Endothelial cell (in vitro differentiated cells): ENCODE data around the gene ELAVL3. TPM values are rescaled to one million over a fixed set of nuclear protein-coding genes. Genes with fewer than 3 reads are reported as not detected.

ENCODE experiments used
- DNase-seq: peaks from one replicate; pipeline ENCODE4 v3.0.0; 2021; ENCODE audit warnings: low spot score
- H3K27ac Mint-ChIP-seq: one replicate; pipeline ENCODE4 v1.8.0; 2021; ENCODE audit warnings: mixed read lengths, inconsistent platforms; ENCODE audit not compliant: unreplicated experiment
- H3K27me3 Mint-ChIP-seq: one replicate; pipeline ENCODE4 v1.8.0; 2021; ENCODE audit warnings: mild to moderate bottlenecking, moderate library complexity, mixed read lengths, inconsistent platforms; ENCODE audit not compliant: unreplicated experiment
- H3K36me3 Mint-ChIP-seq: one replicate; pipeline ENCODE4 v1.8.0; 2021; ENCODE audit warnings: mild to moderate bottlenecking, low read depth, mixed read lengths, inconsistent platforms; ENCODE audit not compliant: unreplicated experiment
- H3K4me1 Mint-ChIP-seq: one replicate; pipeline ENCODE4 v1.8.0; 2021; ENCODE audit warnings: mild to moderate bottlenecking, mixed read lengths, inconsistent platforms; ENCODE audit not compliant: unreplicated experiment
- H3K4me3 Mint-ChIP-seq: one replicate; pipeline ENCODE4 v1.8.0; 2021; ENCODE audit warnings: mild to moderate bottlenecking, mixed read lengths, inconsistent platforms; ENCODE audit not compliant: unreplicated experiment
- H3K9me3 Mint-ChIP-seq: one replicate; pipeline ENCODE4 v1.8.0; 2021; ENCODE audit warnings: mixed read lengths, inconsistent platforms; ENCODE audit not compliant: unreplicated experiment
- CTCF ChIP-seq: fragments of 200-600 bp; sonication (generic); IDR thresholded peaks from one replicate; pipeline ENCODE4 v1.5.0; 2021; ENCODE audit warnings: antibody characterized with exemption; ENCODE audit not compliant: unreplicated experiment
- total RNA-seq: library from RNA; stranded (reverse); fragmentation: NEBNext Ultra II Directional; extraction: Animal tissue kit (Norgen Biotek cat#: 25700); gene quantifications from one replicate; pipeline ENCODE4 v1.2.1, GENCODE V29; 2021; ENCODE audit not compliant: unreplicated experiment

Gene ELAVL3
- total RNA-seq, 1 donor from 2014 or later: 0.54 TPM

- Mint-ChIP-seq H3K27me3 (no peaks in the 10 kb centered on the region), H3K27ac (no peak overlapping the region), H3K4me3 (no peak overlapping the region), H3K4me1 (no peaks in the 10 kb centered on the region), H3K9me3 (no peaks in the 10 kb centered on the region), H3K36me3 (peaks cover 12% of the 10 kb centered on the region)
- DNase-seq: no peak
- no peak for TF ChIP-seq CTCF
These were observed 33.1 kb upstream of the ELAVL3 start for GRCh38 chr19:11513946-11514345.

GRCh38 chr19:11510444-11510843, 29.6 kb upstream of the ELAVL3 start:
- DNase-seq: no peak
- peaks cover 3% of the 10 kb centered on the region for H3K27me3 Mint-ChIP-seq
- H3K36me3 Mint-ChIP-seq: peaks cover 8% of the 10 kb centered on the region
- TF ChIP-seq CTCF: no peak
- H3K4me1 Mint-ChIP-seq: no peaks in the 10 kb centered on the region
- no peaks in the 10 kb centered on the region for H3K9me3 Mint-ChIP-seq
- H3K4me3 Mint-ChIP-seq: no peak overlapping the region
- no peak overlapping the region for H3K27ac Mint-ChIP-seq

GRCh38 chr19:11507370-11508078, 26.7 kb upstream of the ELAVL3 start:
- TF ChIP-seq CTCF: no peak
- Mint-ChIP-seq H3K27ac (peak overlapping the region; percentile 64), H3K9me3 (no peaks in the 10 kb centered on the region), H3K36me3 (peaks cover 8% of the 10 kb centered on the region), H3K4me3 (no peak overlapping the region), H3K4me1 (no peaks in the 10 kb centered on the region), H3K27me3 (peaks cover 3% of the 10 kb centered on the region)
- no peak for DNase-seq

- no peak for TF ChIP-seq CTCF
- Mint-ChIP-seq H3K27me3 (peaks cover 3% of the 10 kb centered on the region), H3K36me3 (peaks cover 6% of the 10 kb centered on the region), H3K9me3 (no peaks in the 10 kb centered on the region), H3K4me3 (peak overlapping the region; percentile 82), H3K27ac (peak overlapping the region; percentile 77), H3K4me1 (no peaks in the 10 kb centered on the region)
- DNase-seq: no peak
These were observed 26.1 kb upstream of the ELAVL3 start for GRCh38 chr19:11506967-11507366.

- Mint-ChIP-seq H3K4me1 (no peaks in the 10 kb centered on the region), H3K36me3 (peaks cover 2% of the 10 kb centered on the region), H3K27ac (no peak overlapping the region), H3K27me3 (peaks cover 7% of the 10 kb centered on the region), H3K4me3 (peak overlapping the region; percentile 85), H3K9me3 (no peaks in the 10 kb centered on the region)
- TF ChIP-seq CTCF: no peak
- DNase-seq: no peak
These were observed 25.3 kb upstream of the ELAVL3 start for GRCh38 chr19:11506101-11506555.
